ENCODE measurements around the gene RYR3. TPM values are rescaled to one million over a fixed set of nuclear protein-coding genes. Genes with fewer than 3 reads are reported as not detected.

RYR3 gene
- total and polyA plus RNA-seq, 10 of the 15 experiments (the other 5 are each of a cell fraction or from before 2014, with no cell fraction given): under 0.01 to 0.44 (median 0.16) TPM; not detected in 5

DNA sequence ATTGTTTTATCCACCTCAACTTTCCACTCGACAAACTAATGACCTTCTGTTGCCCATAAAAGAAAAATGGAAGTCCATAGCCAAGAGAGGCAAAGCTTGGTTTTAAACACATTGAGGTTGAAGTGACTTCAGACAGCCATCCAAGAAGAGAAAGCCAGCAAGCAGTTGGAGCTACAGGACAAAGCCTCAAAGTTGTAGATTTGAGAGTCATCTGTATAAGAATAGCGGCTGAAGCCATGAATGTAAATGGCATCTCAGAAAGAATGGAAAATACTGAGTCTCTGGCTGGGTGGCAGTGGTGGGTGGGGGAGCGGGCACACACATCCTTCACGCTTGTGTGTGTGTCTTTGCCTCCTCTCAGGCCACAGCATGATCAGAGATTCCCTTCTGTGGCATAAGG lies 533.4 kb downstream of the RYR3 start:
- Histone ChIP-seq H3K79me2 (ENCODE audit: control insufficient read depth, insufficient read depth, low read length) (no peaks in the 10 kb centered on the region), H3K4me2 (ENCODE audit: control insufficient read depth, insufficient read depth) (no peak overlapping the region), H4K20me1 (ENCODE audit: control insufficient read depth, insufficient read depth) (no peaks in the 10 kb centered on the region), H2AFZ (ENCODE audit: control insufficient read depth, low read depth, low read length) (no peak overlapping the region), H3K4me1 (ENCODE audit: control insufficient read depth, insufficient read depth, low read length) (no peaks in the 10 kb centered on the region), H3K27me3 (replicated peaks in 1 of 2; ENCODE audit: control insufficient read depth in 2 of 2, insufficient read depth in 2 of 2, low read length in 1 of 2) (no peaks in the 10 kb centered on the region), H3K9me3 (replicated peaks; ENCODE audit: control insufficient read depth, insufficient read depth, low read length) (no peaks in the 10 kb centered on the region), H3K36me3 (ENCODE audit: control insufficient read depth in 2 of 2, insufficient read depth in 2 of 2, low read length in 1 of 2) (no peaks in the 10 kb centered on the region), H3K9ac (ENCODE audit: control insufficient read depth, insufficient read depth, low read length) (no peak overlapping the region), H3K4me3 (no peak overlapping the region), H3K27ac (ENCODE audit: control insufficient read depth, insufficient read depth) (no peak overlapping the region)
- TF ChIP-seq, protein P1, sequence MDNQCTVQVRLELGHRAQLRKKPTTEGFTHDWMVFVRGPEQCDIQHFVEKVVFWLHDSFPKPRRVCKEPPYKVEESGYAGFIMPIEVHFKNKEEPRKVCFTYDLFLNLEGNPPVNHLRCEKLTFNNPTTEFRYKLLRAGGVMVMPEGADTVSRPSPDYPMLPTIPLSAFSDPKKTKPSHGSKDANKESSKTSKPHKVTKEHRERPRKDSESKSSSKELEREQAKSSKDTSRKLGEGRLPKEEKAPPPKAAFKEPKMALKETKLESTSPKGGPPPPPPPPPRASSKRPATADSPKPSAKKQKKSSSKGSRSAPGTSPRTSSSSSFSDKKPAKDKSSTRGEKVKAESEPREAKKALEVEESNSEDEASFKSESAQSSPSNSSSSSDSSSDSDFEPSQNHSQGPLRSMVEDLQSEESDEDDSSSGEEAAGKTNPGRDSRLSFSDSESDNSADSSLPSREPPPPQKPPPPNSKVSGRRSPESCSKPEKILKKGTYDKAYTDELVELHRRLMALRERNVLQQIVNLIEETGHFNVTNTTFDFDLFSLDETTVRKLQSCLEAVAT (IDR thresholded peaks at IDR 0.05): no peak
- ChIA-PET SMC1A (ENCODE audit: uncharacterized antibody, unreplicated experiment) (no interaction called here), CTCF (no interaction called here), POLR2A (no interaction called here), RAD21 (ENCODE audit: unreplicated experiment) (no interaction called here)
- no TSS peak for BruUV-seq (replicated peaks)
- no peak for DNase-seq (ENCODE audit: low read depth, low spot score)
- no peak for FAIRE-seq
- in situ Hi-C loops (cut with MboI) (no loop called here), intact Hi-C loops (cut with micrococcal nuclease; ENCODE audit: unreplicated experiment) (no loop called here)
- WGBS (ENCODE audit: insufficient coverage, insufficient replicate concordance, low lambda C conversion rate, missing lambda C conversion rate): 42% methylated on average over 4 of the region's 4 CpGs
- ATAC-seq: no peak

DNA sequence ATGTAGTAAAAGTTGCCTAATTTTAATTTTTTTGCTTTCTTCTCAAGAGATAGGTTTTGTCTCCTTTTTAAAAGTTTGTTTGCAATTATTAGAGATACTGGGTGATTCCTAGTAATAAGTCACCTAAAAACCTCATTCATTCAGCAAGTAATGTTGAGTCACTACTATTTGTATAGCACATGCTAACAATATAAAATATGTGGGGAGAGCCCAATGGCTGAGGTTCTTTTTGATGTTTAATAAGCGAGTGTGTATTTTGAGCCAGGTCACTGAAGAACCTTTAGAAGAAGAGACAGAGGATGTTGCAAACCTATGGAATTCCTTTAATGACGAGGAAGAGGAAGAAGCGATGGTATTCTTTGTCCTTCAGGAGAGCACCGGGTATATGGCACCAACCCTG lies 533.8 kb downstream of the RYR3 start:
- Histone ChIP-seq H3K4me3 (no peak overlapping the region), H2AFZ (ENCODE audit: control insufficient read depth, low read depth, low read length) (no peak overlapping the region), H3K27me3 (replicated peaks in 1 of 2; ENCODE audit: control insufficient read depth in 2 of 2, insufficient read depth in 2 of 2, low read length in 1 of 2) (no peaks in the 10 kb centered on the region), H3K4me1 (ENCODE audit: control insufficient read depth, insufficient read depth, low read length) (no peaks in the 10 kb centered on the region), H3K79me2 (ENCODE audit: control insufficient read depth, insufficient read depth, low read length) (no peaks in the 10 kb centered on the region), H3K36me3 (ENCODE audit: control insufficient read depth in 2 of 2, insufficient read depth in 2 of 2, low read length in 1 of 2) (no peaks in the 10 kb centered on the region), H3K9me3 (replicated peaks; ENCODE audit: control insufficient read depth, insufficient read depth, low read length) (no peaks in the 10 kb centered on the region), H3K4me2 (ENCODE audit: control insufficient read depth, insufficient read depth) (no peak overlapping the region), H3K9ac (ENCODE audit: control insufficient read depth, insufficient read depth, low read length) (no peak overlapping the region), H4K20me1 (ENCODE audit: control insufficient read depth, insufficient read depth) (no peaks in the 10 kb centered on the region), H3K27ac (ENCODE audit: control insufficient read depth, insufficient read depth) (no peak overlapping the region)
- ChIA-PET RAD21 (ENCODE audit: unreplicated experiment) (no interaction called here), SMC1A (ENCODE audit: uncharacterized antibody, unreplicated experiment) (no interaction called here), CTCF (no interaction called here), POLR2A (no interaction called here)
- intact Hi-C loops (cut with micrococcal nuclease; ENCODE audit: unreplicated experiment): no loop called here
- ATAC-seq: no peak
- BruUV-seq (replicated peaks): no TSS peak
- DNase-seq (ENCODE audit: low read depth, low spot score): no peak
- WGBS (ENCODE audit: insufficient coverage, insufficient replicate concordance, low lambda C conversion rate, missing lambda C conversion rate): 47% methylated on average over 4 of the region's 4 CpGs
- no peak for FAIRE-seq
- in situ Hi-C loops (cut with MboI): no loop called here
- no peak for TF ChIP-seq KAT2A (conservative IDR thresholded peaks at IDR 0.05; ENCODE audit: control insufficient read depth, low read depth, low read length)
- TF ChIP-seq SIN3A (IDR thresholded peaks at IDR 0.05; ENCODE audit: low read depth, low read length): no peak
- no peak for TF ChIP-seq POLR2AphosphoS2 (IDR thresholded peaks at IDR 0.05; ENCODE audit: low read depth, low read length)
- no peak for TF ChIP-seq NR2C1 (IDR thresholded peaks at IDR 0.05)
- TF ChIP-seq SP1 (IDR thresholded peaks at IDR 0.05; ENCODE audit: low read depth, low read length): no peak
- TF ChIP-seq TCF12 (IDR thresholded peaks at IDR 0.05; ENCODE audit: low read depth, low read length): no peak
- TF ChIP-seq TCF7 (IDR thresholded peaks at IDR 0.05; ENCODE audit: borderline replicate concordance): no peak
- TF ChIP-seq ZBTB40 (IDR thresholded peaks at IDR 0.05; ENCODE audit: borderline replicate concordance): no peak
- TF ChIP-seq, protein P2, sequence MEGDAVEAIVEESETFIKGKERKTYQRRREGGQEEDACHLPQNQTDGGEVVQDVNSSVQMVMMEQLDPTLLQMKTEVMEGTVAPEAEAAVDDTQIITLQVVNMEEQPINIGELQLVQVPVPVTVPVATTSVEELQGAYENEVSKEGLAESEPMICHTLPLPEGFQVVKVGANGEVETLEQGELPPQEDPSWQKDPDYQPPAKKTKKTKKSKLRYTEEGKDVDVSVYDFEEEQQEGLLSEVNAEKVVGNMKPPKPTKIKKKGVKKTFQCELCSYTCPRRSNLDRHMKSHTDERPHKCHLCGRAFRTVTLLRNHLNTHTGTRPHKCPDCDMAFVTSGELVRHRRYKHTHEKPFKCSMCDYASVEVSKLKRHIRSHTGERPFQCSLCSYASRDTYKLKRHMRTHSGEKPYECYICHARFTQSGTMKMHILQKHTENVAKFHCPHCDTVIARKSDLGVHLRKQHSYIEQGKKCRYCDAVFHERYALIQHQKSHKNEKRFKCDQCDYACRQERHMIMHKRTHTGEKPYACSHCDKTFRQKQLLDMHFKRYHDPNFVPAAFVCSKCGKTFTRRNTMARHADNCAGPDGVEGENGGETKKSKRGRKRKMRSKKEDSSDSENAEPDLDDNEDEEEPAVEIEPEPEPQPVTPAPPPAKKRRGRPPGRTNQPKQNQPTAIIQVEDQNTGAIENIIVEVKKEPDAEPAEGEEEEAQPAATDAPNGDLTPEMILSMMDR (IDR thresholded peaks at IDR 0.05 in 2 of 3, conservative IDR thresholded peaks at IDR 0.05 in 1 of 3; ENCODE audit: control insufficient read depth in 2 of 3, extremely low read depth in 1 of 3, insufficient read depth in 1 of 3, low read depth in 3 of 3, low read length in 3 of 3): no peak
- no peak for TF ChIP-seq IRF4 (IDR thresholded peaks at IDR 0.05; ENCODE audit: low read depth, low read length)
- TF ChIP-seq NBN (IDR thresholded peaks at IDR 0.05): no peak
